KMS-11 (cell line): ENCODE results near the gene RAPGEF3.
A peak's percentile ranks its signal among the peaks of the same experiment; 100 is the strongest.

ENCODE experiments used
- H2AFZ ChIP-seq: fragments of 200-600 bp; sonication (generic); 2 replicates; pipeline ENCODE4 v1.6.1; 2016; ENCODE audit warnings: antibody characterized with exemption, mixed run types, low read depth
- H3K27ac ChIP-seq: fragments of 200-600 bp; sonication (generic); 2 replicates; pipeline ENCODE4 v1.6.1; 2016; ENCODE audit warnings: mild to moderate bottlenecking, mixed run types
- H3K27me3 ChIP-seq: fragments of 200-600 bp; sonication (generic); 2 replicates; pipeline ENCODE4 v1.6.1; 2017; ENCODE audit warnings: mild to moderate bottlenecking, low read depth, mixed run types, moderate library complexity; ENCODE audit not compliant: insufficient read depth
- H3K36me3 ChIP-seq: fragments of 200-600 bp; sonication (generic); 2 replicates; pipeline ENCODE4 v1.6.1; 2017; ENCODE audit warnings: mild to moderate bottlenecking, mixed run types; ENCODE audit not compliant: insufficient read depth
- H3K4me1 ChIP-seq: fragments of 200-600 bp; sonication (generic); 2 replicates; pipeline ENCODE4 v1.6.1; 2016; ENCODE audit warnings: mild to moderate bottlenecking, low read depth, mixed run types; ENCODE audit not compliant: poor library complexity, severe bottlenecking
- H3K4me2 ChIP-seq: fragments of 200-600 bp; sonication (generic); 2 replicates; pipeline ENCODE4 v1.7.0; 2016; ENCODE audit warnings: mild to moderate bottlenecking, mixed run types
- H3K4me3 ChIP-seq: fragments of 200-600 bp; sonication (generic); IDR thresholded peaks from 2 replicates; pipeline ENCODE4 v1.6.1; 2017; ENCODE audit warnings: low read depth, low read length, mixed read lengths; ENCODE audit not compliant: insufficient read depth
- H3K79me2 ChIP-seq: fragments of 200-600 bp; sonication (generic); 2 replicates; pipeline ENCODE4 v1.6.1; 2016; ENCODE audit warnings: low read depth, mixed run types; ENCODE audit not compliant: insufficient read depth
- H3K9ac ChIP-seq: fragments of 200-600 bp; sonication (generic); 2 replicates; pipeline ENCODE4 v1.6.1; 2016; ENCODE audit warnings: mild to moderate bottlenecking, mixed run types
- H4K20me1 ChIP-seq: fragments of 200-600 bp; sonication (generic); 2 replicates; pipeline ENCODE4 v1.6.1; 2016; ENCODE audit warnings: mild to moderate bottlenecking, mixed run types; ENCODE audit not compliant: insufficient read depth
- CTCF ChIP-seq: fragments of 200-600 bp; sonication (generic); conservative IDR thresholded peaks from 2 replicates; pipeline ENCODE4 v1.6.1; 2017; ENCODE audit warnings: low read depth, mild to moderate bottlenecking, antibody characterized with exemption, low read length, moderate library complexity, mixed read lengths

Gene RAPGEF3

GRCh38 chr12:47687636-47688035 is 71.0 kb downstream of the RAPGEF3 start:
- no peak overlapping the region for H3K4me2 ChIP-seq
- no peak overlapping the region for H2AFZ ChIP-seq
- no peak overlapping the region for H3K4me3 ChIP-seq
- no peak overlapping the region for H3K9ac ChIP-seq
- H3K36me3 ChIP-seq = peaks cover 4% of the 10 kb centered on the region; the same call in 1 of the 2 replicates
- no peak for TF ChIP-seq CTCF
- peaks cover 5% of the 10 kb centered on the region; the same call in 1 of the 2 replicates for H4K20me1 ChIP-seq
- no peaks in the 10 kb centered on the region for H3K4me1 ChIP-seq
- no peaks in the 10 kb centered on the region for H3K79me2 ChIP-seq
- no peaks in the 10 kb centered on the region for H3K27me3 ChIP-seq
- no peak overlapping the region for H3K27ac ChIP-seq

- Histone ChIP-seq H3K27me3 (no peaks in the 10 kb centered on the region), H3K4me3 (no peak overlapping the region), H3K9ac (no peak overlapping the region), H2AFZ (no peak overlapping the region), H3K4me1 (no peaks in the 10 kb centered on the region), H3K27ac (no peak overlapping the region), H3K36me3 (peaks cover 4% of the 10 kb centered on the region; the same call in 1 of the 2 replicates), H3K4me2 (no peak overlapping the region), H3K79me2 (no peaks in the 10 kb centered on the region), H4K20me1 (peaks cover 5% of the 10 kb centered on the region; the same call in 1 of the 2 replicates)
- peak; percentile 64; the same call in 1 of the 2 replicates for TF ChIP-seq CTCF
These were observed 71.9 kb downstream of the RAPGEF3 start for GRCh38 chr12:47686645-47687240.
